Endothelial cell of umbilical vein (primary cell): ENCODE results near the gene TEX22. TPM values are rescaled to one million over a fixed set of nuclear protein-coding genes. Genes with fewer than 3 reads are reported as not detected.

Experiments used
- BruUV-seq: library from RNA; stranded (reverse); fragments of 400-500 nt; replicated peaks from 2 replicates; lab custom pipeline; 2021; lab: Mats Ljungman, UMichigan
- CTCF ChIA-PET: fragments of 300-600, 350-600 bp; sonication (Branson Sonifier 250); formaldehyde crosslinking; loops from one replicate; lab custom pipeline; 2021; ENCODE audit warnings: antibody characterized with exemption, inconsistent platforms; lab: Charles Lee
- POLR2A ChIA-PET: fragments of 300-600, 350-600 bp; sonication (Branson Sonifier 250); formaldehyde crosslinking; loops from one replicate; lab custom pipeline; 2021; ENCODE audit warnings: antibody characterized with exemption, inconsistent platforms; lab: Charles Lee
- DNase-seq: peaks from one replicate; pipeline ENCODE4 v3.0.0-alpha.2; 2011; ENCODE audit warnings: low read depth, low spot score
- FAIRE-seq: peaks from 2 replicates; lab custom pipeline; 2011; peaks lifted over from hg19 to GRCh38; lab: Jason Lieb, UNC
- H2AFZ ChIP-seq: 2 replicates; pipeline ENCODE4 v1.6.0; 2012; ENCODE audit warnings: low read depth, low read length, control low read depth, inconsistent platforms
- H3K27ac ChIP-seq: 2 replicates; pipeline ENCODE4 v1.5.1; 2011; ENCODE audit warnings: low read depth, mild to moderate bottlenecking, control low read depth, low read length, moderate library complexity; ENCODE audit not compliant: insufficient read depth
- H3K27me3 ChIP-seq, 2 experiments: 2 replicates each; pipeline versions ENCODE4 v1.6.0 to v1.6.1; 2011; ENCODE audit warnings: low read length in 2 of 2, mixed read lengths in 1 of 2; ENCODE audit not compliant: control insufficient read depth in 2 of 2, insufficient read depth in 2 of 2
- H3K36me3 ChIP-seq, 2 experiments: 2 replicates in 1 of 2; 3 replicates in 1 of 2; pipeline ENCODE4 v1.5.1; 2011; ENCODE audit warnings: low read length in 2 of 2, mild to moderate bottlenecking in 1 of 2, moderate library complexity in 1 of 2; ENCODE audit not compliant: control insufficient read depth in 2 of 2, insufficient read depth in 2 of 2; ENCODE audit errors: extremely low read depth in 1 of 2
- H3K4me1 ChIP-seq: 3 replicates; pipeline ENCODE4 v1.5.1; 2011; ENCODE audit warnings: mild to moderate bottlenecking, low read length; ENCODE audit not compliant: control insufficient read depth, insufficient read depth; ENCODE audit errors: extremely low read depth
- H3K4me2 ChIP-seq: 2 replicates; pipeline ENCODE4 v1.6.1; 2011; ENCODE audit warnings: low read length, control low read depth, mixed read lengths; ENCODE audit not compliant: insufficient read depth
- H3K4me3 ChIP-seq, 3 experiments: fragments of 200-600 bp in 1 of 3; sonication (generic), shearing (Covaris generic) in 1 of 3; replicated peaks in 1 of 3; 2 replicates each; pipeline ENCODE4 v1.5.1; 2011 to 2016; ENCODE audit warnings: control low read depth in 3 of 3, low read length in 3 of 3, mild to moderate bottlenecking in 2 of 3, inconsistent platforms in 1 of 3, low read depth in 1 of 3, moderate library complexity in 1 of 3; ENCODE audit not compliant: insufficient read depth in 1 of 3
- H3K79me2 ChIP-seq: 2 replicates; pipeline ENCODE4 v1.6.0; 2012; ENCODE audit warnings: low read length, inconsistent platforms; ENCODE audit not compliant: control insufficient read depth, insufficient read depth
- H3K9ac ChIP-seq: replicated peaks from 2 replicates; pipeline ENCODE3; 2011; ENCODE audit warnings: low read length, control low read depth; ENCODE audit not compliant: insufficient read depth; ENCODE audit errors: extremely low read depth
- H3K9me1 ChIP-seq: replicated peaks from 3 replicates; pipeline ENCODE4 v1.6.0; 2011; ENCODE audit warnings: mild to moderate bottlenecking, low read length; ENCODE audit not compliant: control insufficient read depth, insufficient read depth; ENCODE audit errors: extremely low read depth
- H3K9me3 ChIP-seq: replicated peaks from 2 replicates; pipeline ENCODE4 v1.5.1; 2012; ENCODE audit warnings: low read length, inconsistent platforms; ENCODE audit not compliant: control insufficient read depth, insufficient read depth
- H4K20me1 ChIP-seq: replicated peaks from 2 replicates; pipeline ENCODE3; 2011; ENCODE audit warnings: mild to moderate bottlenecking, low read length; ENCODE audit not compliant: control insufficient read depth, insufficient read depth; ENCODE audit errors: extremely low read depth
- CTCF ChIP-seq, 2 donors: IDR thresholded peaks; 1 replicate in 1 of 2; 2 replicates in 1 of 2; pipeline ENCODE4 v1.5.1; 2011; ENCODE audit warnings: low read length in 2 of 2, mild to moderate bottlenecking in 2 of 2, moderate library complexity in 2 of 2, control low read depth in 1 of 2, inconsistent platforms in 1 of 2, low read depth in 1 of 2; ENCODE audit not compliant: insufficient read depth in 1 of 2; ENCODE audit errors: extremely low read depth in 1 of 2
- EZH2 ChIP-seq: IDR thresholded peaks from 2 replicates; pipeline ENCODE4 v1.6.1; 2012; ENCODE audit warnings: borderline replicate concordance, low read depth, mild to moderate bottlenecking, moderate library complexity, low read length, inconsistent platforms; ENCODE audit not compliant: severe bottlenecking
- FOS ChIP-seq: IDR thresholded peaks from 2 replicates; pipeline ENCODE4 v1.6.1; 2011; ENCODE audit warnings: mild to moderate bottlenecking, low read length, moderate library complexity, borderline replicate concordance; ENCODE audit not compliant: insufficient read depth
- GATA2 ChIP-seq: IDR thresholded peaks from 2 replicates; pipeline ENCODE4 v1.7.0; 2011; ENCODE audit warnings: low read depth, mild to moderate bottlenecking, moderate library complexity, mixed read lengths, low read length; ENCODE audit not compliant: insufficient read length, insufficient read depth
- JUN ChIP-seq: IDR thresholded peaks from 2 replicates; pipeline ENCODE4 v1.6.1; 2011; ENCODE audit warnings: borderline replicate concordance, low read depth; ENCODE audit not compliant: insufficient read length, insufficient read depth
- MYC ChIP-seq: IDR thresholded peaks from one replicate; pipeline ENCODE4 v1.6.1; 2011; ENCODE audit warnings: mild to moderate bottlenecking, low read depth, low read length
- POLR2A ChIP-seq: IDR thresholded peaks from 2 replicates; pipeline ENCODE4 v1.6.1; 2012; ENCODE audit warnings: low read depth, mild to moderate bottlenecking, control low read depth, low read length
- POLR2AphosphoS5 ChIP-seq: IDR thresholded peaks from 2 replicates; pipeline ENCODE4 v1.6.1; 2012; ENCODE audit warnings: low read depth, mild to moderate bottlenecking, control low read depth, low read length, moderate library complexity; ENCODE audit not compliant: insufficient read depth
- dilution Hi-C: fragments of 300-500 bp; cut with MboI; formaldehyde crosslinking; loops from one replicate; pipeline ENCODE4 v1.15.0; 2019; ENCODE audit warnings: low sequenced_read_pairs; ENCODE audit not compliant: extremely low pct_ligation_motif_present
- intact Hi-C: fragments of 100-400 bp; cut with micrococcal nuclease; formaldehyde crosslinking; loops from one replicate; pipeline ENCODE4 v1.10.0; 2022
- polyA plus RNA-seq, 4 experiments: library from polyadenylated mRNA; depleted of rRNA in 3 of 4; stranded (reverse) in 3 of 4; unstranded in 1 of 4; fragments of >200 nt; gene quantifications; 2 replicates each; pipeline versions ENCODE4 v1.2.1 to v1.2.3, GENCODE V29; 2011 to 2012; ENCODE audit warnings: missing spikeins in 1 of 4
- total RNA-seq: library from RNA; stranded (reverse); gene quantifications from 2 replicates; pipeline ENCODE4 v1.2.3, GENCODE V29; 2021
- TF ChIP-seq, protein P1 (sequence below): IDR thresholded peaks from 2 replicates; pipeline ENCODE4 v1.6.1; 2011; ENCODE audit not compliant: insufficient read depth, insufficient read length

The TEX22 gene
- total and polyA plus RNA-seq, 2 donors (not counting 3 experiments of a cell fraction or from before 2014, with no cell fraction given) = 0.06 to 1.1 TPM

DNA sequence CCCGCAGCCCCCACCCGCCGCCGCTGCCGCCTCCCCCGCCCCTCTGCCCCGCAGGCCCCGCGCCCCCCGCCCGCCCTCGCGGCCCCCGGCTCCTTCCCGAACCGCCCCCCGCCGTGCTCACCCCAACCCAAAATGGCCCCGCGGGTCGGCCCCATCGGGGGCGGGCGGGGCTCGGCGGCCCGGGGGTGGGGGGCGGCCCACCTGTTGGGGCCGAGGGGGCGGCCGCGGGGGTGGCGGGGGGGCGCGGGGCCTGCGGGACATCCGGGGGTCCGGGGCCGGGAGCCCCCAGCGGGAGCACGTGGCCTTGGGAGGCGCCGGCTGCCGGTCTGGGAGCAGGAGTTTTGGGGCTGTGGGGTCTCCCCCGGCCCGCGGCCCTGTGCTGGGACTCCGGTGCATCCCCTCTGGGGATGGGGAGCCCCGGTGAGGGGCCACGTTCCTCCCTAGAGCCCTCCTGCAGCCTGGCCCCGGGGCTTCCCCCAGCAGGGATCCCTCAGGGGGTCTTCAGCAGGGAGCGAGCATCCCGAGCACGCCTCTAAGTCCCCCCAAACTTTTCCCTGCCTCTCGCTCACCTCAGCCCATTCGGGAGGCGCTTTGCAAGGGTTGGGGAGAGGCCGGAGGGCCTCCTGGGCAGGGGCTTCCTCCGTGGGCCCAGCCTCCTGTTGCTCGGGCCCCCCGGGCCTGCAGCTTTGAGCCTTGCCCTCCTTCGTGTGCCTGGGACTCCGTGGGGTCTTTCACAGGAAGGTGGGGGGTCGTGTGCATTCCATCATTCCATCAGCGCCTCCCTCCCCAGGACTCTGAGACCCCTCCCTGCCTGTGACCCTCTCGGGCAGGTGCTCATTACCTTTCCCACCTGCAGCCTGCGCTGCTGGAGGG lies 22.0 kb downstream of the TEX22 start:
- Histone ChIP-seq H3K4me2 (peak overlapping the region; percentile 85), H3K9ac (peak overlapping the region; percentile 69), H3K9me3 (no peaks in the 10 kb centered on the region), H3K4me1 (peaks cover 18% of the 10 kb centered on the region), H3K27me3 (no peaks in the 10 kb centered on the region), H2AFZ (no peak overlapping the region), H4K20me1 (no peaks in the 10 kb centered on the region), H3K36me3 (peaks cover 0 to 3% of the 10 kb centered on the region in 2 experiments), H3K27ac (peak overlapping the region; percentile 15), H3K4me3 (peak overlapping the region; percentile 50 to 96 (median 82)), H3K9me1 (no peaks in the 10 kb centered on the region), H3K79me2 (peaks cover 53% of the 10 kb centered on the region)
- intact Hi-C loops (no loop called here), dilution Hi-C loops (no loop called here)
- no TSS peak for BruUV-seq
- FAIRE-seq (no peak), DNase-seq (no peak)
- peak; percentile 2 for TF ChIP-seq POLR2AphosphoS5
- TF ChIP-seq FOS = no peak
- CTCF ChIA-PET = interaction anchor here (1.1 kb wide), 3 partner anchors 28 to 68 kb away, joined by 3 to 4 read pairs (median 3); no protein-coding TSS in a partner anchor
- POLR2A ChIA-PET = no interaction called here

GRCh38 chr14:105420974-105421674 lies 22.8 kb downstream of the TEX22 start:
- Histone ChIP-seq H3K4me2 (peak overlapping the region; percentile 85), H3K79me2 (peaks cover 60% of the 10 kb centered on the region), H3K9me3 (no peaks in the 10 kb centered on the region), H3K9ac (peak overlapping the region; percentile 69), H3K9me1 (no peaks in the 10 kb centered on the region), H4K20me1 (no peaks in the 10 kb centered on the region), H3K4me3 (peak overlapping the region; percentile 50 to 96 (median 82)), H2AFZ (no peak overlapping the region), H3K36me3 (peaks cover 0 to 3% of the 10 kb centered on the region in 2 experiments), H3K4me1 (peaks cover 18% of the 10 kb centered on the region), H3K27me3 (no peaks in the 10 kb centered on the region), H3K27ac (no peak overlapping the region)
- intact Hi-C loops = loop anchor here (1.0 kb wide), 1 partner anchor 9 kb away; no protein-coding TSS in a partner anchor
- no peak for TF ChIP-seq GATA2
- TF ChIP-seq POLR2A = no peak
- TF ChIP-seq, protein P1, sequence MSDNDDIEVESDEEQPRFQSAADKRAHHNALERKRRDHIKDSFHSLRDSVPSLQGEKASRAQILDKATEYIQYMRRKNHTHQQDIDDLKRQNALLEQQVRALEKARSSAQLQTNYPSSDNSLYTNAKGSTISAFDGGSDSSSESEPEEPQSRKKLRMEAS = no peak
- TF ChIP-seq POLR2AphosphoS5 = no peak
- TF ChIP-seq JUN = no peak
- no peak for TF ChIP-seq EZH2
- no peak for TF ChIP-seq CTCF (IDR thresholded peaks at IDR 0.05; ENCODE audit: extremely low read depth in 1 of 2, insufficient read depth in 1 of 2, low read depth in 1 of 2, low read length in 2 of 2)
- TF ChIP-seq MYC = no peak
- no peak for TF ChIP-seq FOS
- CTCF ChIA-PET = interaction anchor here (1.1 kb wide), 3 partner anchors 27 to 69 kb away, joined by 3 to 4 read pairs (median 3); no protein-coding TSS in a partner anchor
- FAIRE-seq (no peak), DNase-seq (no peak)
- POLR2A ChIA-PET = no interaction called here
- TSS peak; percentile 23 for BruUV-seq
- dilution Hi-C loops = no loop called here
